Measurements from ENCODE around the gene TNFRSF18. TPM values are rescaled to one million over a fixed set of nuclear protein-coding genes. Genes with fewer than 3 reads are reported as not detected.
A peak's percentile ranks its signal among the peaks of the same experiment; 100 is the strongest.

TNFRSF18 gene
- total RNA-seq, 3 donors from 2014 or later: 1.6 to 2.2 (median 2.2) TPM

DNA sequence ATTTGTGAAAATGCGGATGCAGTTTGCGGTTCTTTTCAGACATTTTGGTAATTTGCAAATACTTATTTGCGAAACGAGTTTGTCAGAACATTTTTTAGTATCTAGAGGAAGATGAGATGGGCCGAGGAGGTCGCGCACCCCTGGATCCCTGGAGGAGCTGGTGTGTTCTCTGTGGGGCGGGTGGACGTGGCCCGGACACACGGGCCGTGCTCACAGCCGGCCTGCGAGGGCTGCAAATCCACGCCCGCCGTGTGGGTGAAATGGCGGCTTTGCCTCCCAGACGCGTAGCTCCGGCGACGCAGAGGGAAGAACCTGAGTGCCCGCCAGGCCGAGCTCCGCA, 42.1 kb downstream of the TNFRSF18 start:
- intact Hi-C loops (cut with DNase I, micrococcal nuclease): no loop called here
- H3K36me3 ChIP-seq (ENCODE audit: low read depth): no peaks in the 10 kb centered on the region
- ATAC-seq (no peak), DNase-seq (peak in 1 of 3 donors; percentile 50)
- TF ChIP-seq, protein P1, sequence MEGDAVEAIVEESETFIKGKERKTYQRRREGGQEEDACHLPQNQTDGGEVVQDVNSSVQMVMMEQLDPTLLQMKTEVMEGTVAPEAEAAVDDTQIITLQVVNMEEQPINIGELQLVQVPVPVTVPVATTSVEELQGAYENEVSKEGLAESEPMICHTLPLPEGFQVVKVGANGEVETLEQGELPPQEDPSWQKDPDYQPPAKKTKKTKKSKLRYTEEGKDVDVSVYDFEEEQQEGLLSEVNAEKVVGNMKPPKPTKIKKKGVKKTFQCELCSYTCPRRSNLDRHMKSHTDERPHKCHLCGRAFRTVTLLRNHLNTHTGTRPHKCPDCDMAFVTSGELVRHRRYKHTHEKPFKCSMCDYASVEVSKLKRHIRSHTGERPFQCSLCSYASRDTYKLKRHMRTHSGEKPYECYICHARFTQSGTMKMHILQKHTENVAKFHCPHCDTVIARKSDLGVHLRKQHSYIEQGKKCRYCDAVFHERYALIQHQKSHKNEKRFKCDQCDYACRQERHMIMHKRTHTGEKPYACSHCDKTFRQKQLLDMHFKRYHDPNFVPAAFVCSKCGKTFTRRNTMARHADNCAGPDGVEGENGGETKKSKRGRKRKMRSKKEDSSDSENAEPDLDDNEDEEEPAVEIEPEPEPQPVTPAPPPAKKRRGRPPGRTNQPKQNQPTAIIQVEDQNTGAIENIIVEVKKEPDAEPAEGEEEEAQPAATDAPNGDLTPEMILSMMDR (IDR thresholded peaks at IDR 0.05): no peak
- peak overlapping the region; percentile 43 for H3K4me3 ChIP-seq
- peaks cover 29% of the 10 kb centered on the region for H3K4me1 ChIP-seq (ENCODE audit: low read depth)
- H3K9me3 ChIP-seq: no peaks in the 10 kb centered on the region

DNA sequence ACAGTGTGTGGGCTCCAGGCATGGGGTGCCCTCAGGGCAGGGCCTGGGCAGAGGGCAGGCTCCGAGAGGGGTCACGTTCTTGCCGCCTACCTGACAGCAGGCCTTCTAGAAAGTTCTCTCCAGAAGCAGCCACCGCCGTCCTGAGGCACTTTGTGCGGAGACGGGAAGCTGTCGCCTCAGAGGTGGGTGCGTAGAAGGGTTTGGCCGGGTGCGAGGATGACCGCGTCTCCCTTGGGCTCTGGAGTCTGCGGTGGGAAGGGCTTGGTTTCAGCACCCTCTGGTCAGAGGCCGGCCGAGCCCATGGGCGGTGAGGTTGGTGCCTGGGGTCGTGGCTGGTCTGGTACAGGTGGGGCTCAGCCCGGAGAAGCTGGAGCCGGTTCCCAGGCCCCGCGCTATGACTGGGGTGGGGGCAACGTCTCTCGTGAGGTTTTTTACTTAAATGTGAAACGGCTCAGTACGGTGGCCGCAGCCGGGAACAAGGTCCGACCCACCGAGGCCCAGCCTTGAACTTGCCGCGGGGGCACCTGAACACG, 42.8 kb downstream of the TNFRSF18 start:
- intact Hi-C loops (cut with DNase I, micrococcal nuclease): no loop called here
- Histone ChIP-seq H3K4me1 (ENCODE audit: low read depth) (peaks cover 32% of the 10 kb centered on the region), H3K36me3 (ENCODE audit: low read depth) (no peaks in the 10 kb centered on the region), H3K4me3 (peak overlapping the region; percentile 43), H3K9me3 (no peaks in the 10 kb centered on the region)
- TF ChIP-seq, protein P1 (IDR thresholded peaks at IDR 0.05): no peak
- peak in 2 of 3 donors; percentile 55 to 63 for DNase-seq
- ATAC-seq: no peak

DNA sequence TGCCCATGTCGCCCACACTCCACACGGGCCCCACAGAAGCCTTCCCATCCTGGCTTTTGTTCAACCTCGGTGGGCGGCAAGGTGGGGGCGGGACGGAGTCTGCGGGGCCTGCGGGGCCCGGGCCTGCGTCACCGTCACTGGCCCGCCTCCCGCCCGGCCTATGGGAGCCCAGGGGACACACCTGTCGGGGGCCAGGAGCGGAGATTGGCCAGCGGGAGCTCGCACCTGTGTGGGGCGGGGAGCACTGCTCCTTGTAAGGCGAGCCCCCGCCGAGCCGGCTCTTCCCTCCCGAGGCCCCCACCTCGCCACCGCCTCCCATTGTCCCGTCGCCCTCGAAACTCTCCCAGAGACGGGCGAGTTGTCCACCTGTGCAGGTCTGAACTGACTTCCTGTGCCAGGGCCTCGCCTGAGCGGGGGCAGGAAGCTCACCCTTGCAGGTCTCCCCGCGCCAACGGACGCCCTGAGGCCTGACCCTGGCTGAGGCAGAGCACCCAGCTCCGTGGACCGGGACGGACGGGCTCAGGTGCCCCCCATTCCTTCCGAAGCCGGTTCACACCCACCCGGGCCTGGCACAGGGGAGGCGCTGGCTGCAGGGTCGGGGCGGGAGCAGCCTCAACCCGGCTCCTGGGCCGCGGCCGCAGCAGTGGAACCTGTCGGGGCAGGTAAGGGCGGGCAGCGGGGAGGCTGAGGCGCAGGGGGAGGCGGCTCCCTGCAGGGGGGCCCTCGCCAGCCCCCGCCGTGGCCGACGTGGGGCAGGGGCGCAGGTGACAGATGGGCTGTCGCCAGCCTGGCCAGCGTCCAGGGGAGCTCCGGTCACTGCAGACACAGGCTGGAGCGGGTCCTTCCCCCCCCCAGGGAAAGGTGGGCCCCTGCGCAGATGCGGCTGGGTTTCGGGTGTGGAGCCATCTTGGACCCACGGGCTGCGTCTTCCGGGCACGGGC, 43.5 kb downstream of the TNFRSF18 start:
- H3K4me1 ChIP-seq (ENCODE audit: low read depth): peaks cover 31% of the 10 kb centered on the region
- DNase-seq: peak; percentile 92 to 96 (median 95)
- intact Hi-C loops (cut with DNase I, micrococcal nuclease): no loop called here
- H3K4me3 ChIP-seq: peak overlapping the region; percentile 43
- H3K9me3 ChIP-seq: no peaks in the 10 kb centered on the region
- ATAC-seq: peak; percentile 59
- no peaks in the 10 kb centered on the region for H3K36me3 ChIP-seq (ENCODE audit: low read depth)
- TF ChIP-seq, protein P1 (IDR thresholded peaks at IDR 0.05): no peak

DNA sequence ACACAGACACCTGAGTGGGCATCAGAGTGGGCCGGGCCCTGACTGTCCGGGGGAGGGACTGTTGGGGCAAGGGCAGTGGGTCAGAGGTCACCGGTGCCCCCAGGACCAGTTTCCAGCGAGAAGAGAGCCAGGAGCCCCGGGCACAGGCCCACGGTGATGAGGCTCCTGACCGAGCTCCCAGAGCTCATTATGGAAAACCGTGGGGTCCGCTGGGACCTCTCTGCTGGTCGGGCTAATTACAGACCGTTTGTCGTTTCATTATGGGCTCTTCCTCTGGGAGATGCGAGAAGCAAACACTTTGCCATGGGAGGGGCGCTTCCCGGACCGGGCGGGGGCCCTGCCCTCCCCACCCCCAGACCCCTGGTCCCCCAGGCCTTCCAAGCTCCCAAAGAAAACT, 44.7 kb downstream of the TNFRSF18 start:
- DNase-seq (peak in 1 of 3 donors; percentile 55), ATAC-seq (no peak)
- no peaks in the 10 kb centered on the region for H3K36me3 ChIP-seq (ENCODE audit: low read depth)
- no peak overlapping the region for H3K4me3 ChIP-seq
- intact Hi-C loops (cut with DNase I, micrococcal nuclease): no loop called here
- H3K4me1 ChIP-seq (ENCODE audit: low read depth): peaks cover 31% of the 10 kb centered on the region
- H3K9me3 ChIP-seq: no peaks in the 10 kb centered on the region
- TF ChIP-seq, protein P1 (IDR thresholded peaks at IDR 0.05): no peak

DNA sequence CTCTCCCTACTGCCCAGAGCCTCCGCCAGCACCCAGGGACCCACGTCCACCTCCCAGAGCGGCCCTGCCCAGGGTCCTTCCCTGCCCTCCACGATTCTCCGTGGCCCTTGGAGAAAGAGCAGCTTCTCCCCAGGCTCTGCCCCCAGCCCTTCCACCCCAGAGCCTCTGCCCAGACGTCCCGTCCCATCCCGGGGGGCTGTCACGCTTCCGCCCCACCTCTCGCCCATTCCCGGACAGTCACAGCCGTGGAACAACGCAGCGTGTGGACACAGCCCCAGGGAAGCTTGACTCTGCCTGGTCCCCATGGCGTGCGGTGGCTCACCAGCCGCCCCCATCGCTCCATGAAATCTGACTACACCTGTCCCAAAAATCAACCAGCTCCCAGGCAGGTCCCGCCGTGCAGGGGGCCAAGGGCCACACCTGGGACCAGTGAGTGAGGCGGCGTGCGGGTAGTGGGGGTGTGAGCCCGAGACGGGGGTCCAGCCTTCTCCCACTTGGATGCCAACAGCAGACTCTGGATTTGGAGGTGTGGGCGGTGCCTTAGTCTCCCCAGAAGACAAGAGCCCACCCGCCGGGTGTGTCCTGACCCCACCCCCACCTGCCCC, 45.2 kb downstream of the TNFRSF18 start:
- DNase-seq (peak in 1 of 3 donors; percentile 52), ATAC-seq (no peak)
- no peak overlapping the region for H3K4me3 ChIP-seq
- peaks cover 31% of the 10 kb centered on the region for H3K4me1 ChIP-seq (ENCODE audit: low read depth)
- TF ChIP-seq, protein P1 (IDR thresholded peaks at IDR 0.05): no peak
- no peaks in the 10 kb centered on the region for H3K36me3 ChIP-seq (ENCODE audit: low read depth)
- intact Hi-C loops (cut with DNase I, micrococcal nuclease): no loop called here
- H3K9me3 ChIP-seq: no peaks in the 10 kb centered on the region
